Subcutaneous preadipocyte (primary cell): Measurements from ENCODE around the gene CDC20. TPM values are rescaled to one million over a fixed set of nuclear protein-coding genes. Genes with fewer than 3 reads are reported as not detected.

Experiments used
- total RNA-seq: library from RNA; depleted of rRNA; stranded (reverse); fragments of >200 nt; gene quantifications from 2 replicates; pipeline ENCODE4 v1.2.3, GENCODE V29; 2012

CDC20 gene
- total RNA-seq, result 81.9 and 121 TPM in 2 replicates

DNA sequence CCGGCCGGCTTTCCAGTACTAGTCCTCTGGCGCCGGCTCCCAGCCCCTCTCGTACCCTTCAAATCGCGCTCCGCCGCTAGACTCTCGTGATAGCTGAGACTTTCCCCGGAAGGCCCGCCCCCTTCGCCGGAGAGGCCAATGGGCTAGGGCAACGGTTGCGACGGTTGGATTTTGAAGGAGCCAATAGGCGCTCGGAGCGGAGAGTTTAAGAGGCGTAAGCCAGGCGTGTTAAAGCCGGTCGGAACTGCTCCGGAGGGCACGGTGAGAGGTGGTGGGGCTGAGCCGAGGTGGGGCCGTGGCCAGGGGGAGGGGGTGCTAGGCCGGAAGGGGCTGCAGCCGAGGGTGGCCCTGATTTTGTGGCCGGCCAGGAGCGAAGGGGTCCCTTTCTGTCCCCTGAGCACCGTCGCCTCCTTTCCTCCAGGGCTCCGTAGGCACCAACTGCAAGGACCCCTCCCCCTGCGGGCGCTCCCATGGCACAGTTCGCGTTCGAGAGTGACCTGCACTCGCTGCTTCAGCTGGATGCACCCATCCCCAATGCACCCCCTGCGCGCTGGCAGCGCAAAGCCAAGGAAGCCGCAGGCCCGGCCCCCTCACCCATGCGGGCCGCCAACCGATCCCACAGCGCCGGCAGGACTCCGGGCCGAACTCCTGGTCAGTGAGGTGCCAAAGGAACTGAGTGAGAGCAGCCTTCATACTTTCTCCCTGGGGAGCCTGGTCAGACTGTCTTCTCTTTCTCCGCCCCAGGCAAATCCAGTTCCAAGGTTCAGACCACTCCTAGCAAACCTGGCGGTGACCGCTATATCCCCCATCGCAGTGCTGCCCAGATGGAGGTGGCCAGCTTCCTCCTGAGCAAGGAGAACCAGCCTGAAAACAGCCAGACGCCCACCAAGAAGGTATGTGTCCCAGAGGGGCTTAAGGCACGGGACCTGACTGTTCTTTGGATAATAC, at the start of gene CDC20:
Gene CDC20, plus strand, starts transcription at position 236 of the 948 bp plus-strand sequence. Its CDS starts 235 bp downstream, at position 471.

DNA sequence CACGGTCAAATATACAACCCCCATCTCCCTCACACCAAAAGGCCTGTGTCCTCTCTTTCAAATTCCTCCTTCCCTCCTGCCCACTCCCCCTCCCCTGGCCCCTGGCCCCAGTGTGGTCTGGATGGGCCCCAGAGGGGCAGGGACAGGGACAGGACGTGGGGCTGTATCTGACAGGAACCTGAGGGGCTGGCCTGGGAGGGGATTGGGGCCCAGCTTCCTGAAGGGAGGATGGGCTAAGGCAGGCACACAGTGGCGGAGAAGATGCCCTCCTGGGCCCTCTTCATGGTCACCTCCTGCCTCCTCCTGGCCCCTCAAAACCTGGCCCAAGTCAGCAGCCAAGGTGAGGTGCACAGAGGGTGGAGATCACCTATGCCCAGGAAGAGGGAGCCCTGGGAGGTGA, 21.2 kb upstream of the CDC20 start, which contains the start of gene MPL:
Gene MPL, plus strand, starts transcription at position 231 of the 400 bp plus-strand sequence. Its CDS starts 31 bp downstream, at position 262.

DNA sequence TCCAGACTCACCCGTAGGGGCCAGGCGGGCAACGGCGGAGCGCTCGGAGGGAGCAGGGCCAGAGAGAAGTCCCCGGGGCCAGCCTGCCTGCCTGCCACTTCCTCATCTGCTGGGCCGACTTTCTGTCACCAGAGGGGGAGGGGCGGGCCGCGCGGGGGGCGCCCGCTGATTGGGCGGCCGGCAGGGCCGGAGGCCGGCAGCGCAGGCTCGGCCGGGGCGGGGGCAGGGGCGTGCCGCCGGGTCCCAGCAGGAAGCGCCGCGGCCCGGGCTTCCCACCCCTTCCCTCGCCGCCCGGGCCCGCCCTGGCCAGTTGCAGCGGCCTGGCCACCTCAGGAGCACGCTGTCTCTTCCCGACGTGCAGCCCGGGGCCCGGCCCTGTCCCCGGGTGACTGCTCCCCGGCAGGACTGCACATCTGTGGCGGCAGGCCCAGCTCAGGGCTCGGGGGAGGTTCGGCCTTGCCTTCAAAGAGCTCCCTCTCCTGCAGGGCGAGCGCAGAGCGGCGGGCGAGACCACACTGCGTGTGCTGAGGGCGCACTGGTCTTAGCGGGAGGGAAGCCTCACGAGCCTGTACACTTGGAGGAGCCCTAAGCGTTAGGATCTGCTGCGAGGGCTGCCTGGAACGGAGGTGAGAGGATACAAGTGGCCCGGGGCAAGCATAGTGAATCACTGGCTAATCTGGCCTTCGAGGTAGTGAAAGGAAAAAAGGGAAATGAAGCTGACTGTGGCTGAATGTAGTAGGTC, 9.3 kb downstream of the CDC20 start, which contains the start of gene ELOVL1:
Gene ELOVL1, minus strand, starts transcription at position 108 of the 742 bp plus-strand sequence. CDS start 2,402 bp downstream, outside the sequence.

DNA sequence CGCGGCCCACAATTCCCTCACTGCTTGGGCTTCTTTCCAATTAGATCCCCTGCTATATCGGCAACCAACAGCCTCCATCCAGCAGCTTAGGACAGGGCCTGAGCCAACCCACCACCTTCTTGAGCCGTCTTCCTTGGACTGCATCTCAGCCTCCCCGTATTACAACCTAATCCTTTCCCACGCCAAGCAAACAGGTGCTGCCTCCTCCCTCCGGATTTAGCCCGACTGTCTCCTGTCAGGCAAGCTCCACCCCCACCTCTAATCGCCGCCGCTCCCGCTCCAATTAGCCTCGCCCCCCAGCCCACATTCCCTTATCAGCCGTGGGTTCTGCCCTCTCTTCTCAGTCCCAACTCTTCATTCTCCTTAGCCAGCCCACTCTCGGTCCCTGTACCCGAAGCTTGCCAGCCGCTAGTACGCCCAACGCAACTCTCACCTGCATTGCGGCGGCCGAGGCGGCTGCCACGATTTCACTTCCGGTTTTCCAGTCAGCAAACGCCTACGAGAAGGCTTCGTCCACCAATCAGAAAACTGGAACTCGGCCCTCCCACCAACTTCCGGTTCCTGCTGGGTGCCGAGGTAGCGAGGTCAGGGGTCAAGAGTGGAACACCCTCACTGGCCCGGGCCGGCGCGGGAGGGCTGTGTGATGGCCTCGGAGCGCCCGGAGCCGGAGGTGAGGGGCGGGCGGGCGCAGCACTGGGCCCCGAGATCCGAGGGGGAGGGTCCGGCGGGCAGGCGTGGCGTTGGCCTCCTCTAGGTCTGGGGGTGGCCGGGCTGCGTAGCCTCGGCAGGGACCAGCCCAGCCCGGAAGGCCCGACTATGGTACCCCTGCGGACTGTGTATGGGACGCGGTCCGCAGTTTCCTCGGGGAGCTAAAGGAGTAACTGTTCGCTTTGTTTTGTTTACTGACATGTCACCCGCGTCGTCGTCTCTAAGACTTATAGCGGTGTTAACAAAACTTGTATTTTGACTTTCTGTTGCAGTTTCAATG, 30.8 kb downstream of the CDC20 start, which contains the start of the genes MED8 and SZT2:
Gene MED8, minus strand, starts transcription at position 475 of the 988 bp plus-strand sequence. Its CDS starts 36 bp downstream, at position 439.
Gene SZT2, plus strand, starts transcription at position 574 of the 988 bp plus-strand sequence. Its CDS starts 70 bp downstream, at position 644.

Other genes with a start within 250 kb of the CDC20 start
- 78.6 and 92.1 TPM in 2 replicates for gene EBNA1BP2, start 186.7 kb upstream of the CDC20 start, total RNA-seq
- gene CFAP57, start 186.7 kb upstream of the CDC20 start, total RNA-seq, result under 0.01 and 0.20 TPM in 2 replicates
- not detected in 2 replicates for gene TMEM125, start 89.0 kb upstream of the CDC20 start, total RNA-seq
- gene C1orf210, start 73.4 kb upstream of the CDC20 start, total RNA-seq, result not detected in 2 replicates
- under 0.01 TPM in 2 replicates for gene TIE1, start 58.0 kb upstream of the CDC20 start, total RNA-seq
- gene MPL, start 21.2 kb upstream of the CDC20 start, total RNA-seq, result not detected in 2 replicates
- gene ELOVL1, start 9.0 kb downstream of the CDC20 start, total RNA-seq, result 54.0 and 59.4 TPM in 2 replicates
- gene MED8, start 30.8 kb downstream of the CDC20 start, total RNA-seq, result 47.8 and 54.0 TPM in 2 replicates
- 23.5 and 38.5 TPM in 2 replicates for gene SZT2, start 30.9 kb downstream of the CDC20 start, total RNA-seq
- gene HYI, start 95.0 kb downstream of the CDC20 start, total RNA-seq, result 5.1 and 16.0 TPM in 2 replicates
- gene PTPRF, start 171.9 kb downstream of the CDC20 start, total RNA-seq, result 8.1 and 30.7 TPM in 2 replicates